HepG2 (cell line): ENCODE data around the gene CLCA2.

Source experiments
- ASH2L ChIP-seq: fragments of 300-600, 200-600 bp; sonication (generic); IDR thresholded peaks from 2 replicates; pipeline ENCODE4 v1.7.0; 2017; ENCODE audit warnings: low read depth, mild to moderate bottlenecking, moderate library complexity, mixed read lengths, low read length; ENCODE audit not compliant: insufficient read length
- ATF3 ChIP-seq: sonication (generic); formaldehyde crosslinking; IDR thresholded peaks from 2 replicates; pipeline ENCODE4 v1.4.0; 2020; ENCODE audit warnings: missing genetic modification reagents
- CTCF ChIP-seq: sonication (generic); formaldehyde crosslinking; IDR thresholded peaks from 2 replicates; pipeline ENCODE4 v1.5.0; 2020; ENCODE audit warnings: mild to moderate bottlenecking, missing genetic modification reagents, moderate library complexity
- PCBP2 ChIP-seq: fragments of 200-400 bp; formaldehyde crosslinking; optimal IDR thresholded peaks from 2 replicates; pipeline ENCODE3; 2018; ENCODE audit warnings: low read length, low read depth; ENCODE audit not compliant: poor library complexity, severe bottlenecking
- TAF15 ChIP-seq: fragments of 200-400 bp; formaldehyde crosslinking; IDR thresholded peaks from one replicate; pipeline ENCODE4 v1.6.1; 2018; ENCODE audit warnings: mild to moderate bottlenecking, low read depth, low read length; ENCODE audit not compliant: poor library complexity, severe bottlenecking
- TP53 ChIP-seq: sonication (generic); formaldehyde crosslinking; conservative IDR thresholded peaks from 2 replicates; pipeline ENCODE4 v1.4.0; 2020; ENCODE audit warnings: missing genetic modification reagents
- WIZ ChIP-seq: sonication (generic); formaldehyde crosslinking; IDR thresholded peaks from 2 replicates; pipeline ENCODE4 v1.5.1; 2020; ENCODE audit warnings: mild to moderate bottlenecking, missing genetic modification reagents
- ZFP1 ChIP-seq: IDR thresholded peaks from 2 replicates; pipeline ENCODE4 v1.6.1; 2016
- ZNF614 ChIP-seq: IDR thresholded peaks from 2 replicates; pipeline ENCODE4 v1.6.1; 2018; ENCODE audit warnings: missing biosample characterization, missing genetic modification reagents, inconsistent platforms, borderline replicate concordance

DNA sequence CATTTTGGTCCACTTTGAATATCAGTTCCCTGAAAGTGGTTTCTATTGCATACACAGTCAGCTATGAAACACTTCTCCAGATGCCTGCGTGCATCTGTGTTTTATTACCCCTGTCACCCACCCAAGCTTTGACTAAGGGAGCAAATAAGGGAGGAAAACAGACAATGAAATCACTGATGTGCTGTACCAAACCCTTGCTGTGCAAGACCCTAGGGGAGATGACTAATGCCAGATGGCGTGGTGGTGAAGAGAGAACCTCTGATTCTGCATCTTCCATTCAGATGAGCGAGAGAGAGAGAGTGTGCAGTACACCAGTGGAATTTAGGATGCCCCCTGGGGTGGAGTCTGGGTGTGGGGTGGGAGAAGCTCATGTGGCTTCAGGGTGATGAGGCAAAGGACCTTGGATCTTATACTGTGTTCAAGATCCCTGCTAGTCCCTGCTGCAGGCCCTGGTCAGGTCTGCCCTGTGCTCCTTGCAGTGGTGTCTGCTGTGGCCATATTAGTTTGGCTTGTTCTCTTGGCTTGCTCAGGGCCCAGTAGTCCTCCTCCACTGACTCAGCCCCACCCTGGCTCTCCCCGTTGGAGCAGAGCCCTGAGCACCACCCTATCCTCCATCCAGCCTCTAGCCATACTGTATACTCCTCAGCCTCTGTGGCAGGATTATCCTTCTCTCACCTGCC, 63.3 kb downstream of the CLCA2 start:
- TF ChIP-seq TAF15 (no peak), CTCF (CRISPR knock-in tag) (no peak), WIZ (CRISPR knock-in tag) (no peak), PCBP2 (no peak), TP53 (CRISPR knock-in tag) (no peak), ZNF614 (CRISPR knock-in tag) (no peak), ASH2L (no peak), ZFP1 (CRISPR knock-in tag) (no peak), ATF3 (CRISPR knock-in tag) (no peak)
